ENCODE results near the gene DCBLD2. TPM values are rescaled to one million over a fixed set of nuclear protein-coding genes. Genes with fewer than 3 reads are reported as not detected.

DCBLD2 gene
- total and polyA plus RNA-seq, 2 donors (not counting 3 experiments of a cell fraction or from before 2014, with no cell fraction given): 28.7 to 77.3 TPM

GRCh38 chr3:98811048-98811447 is 90.4 kb downstream of the DCBLD2 start:
- H3K9me3 ChIP-seq (replicated peaks; ENCODE audit: control insufficient read depth, insufficient read depth, low read length): no peaks in the 10 kb centered on the region
- no peaks in the 10 kb centered on the region for H3K79me2 ChIP-seq (ENCODE audit: control insufficient read depth, insufficient read depth, low read length)
- POLR2A ChIA-PET: no interaction called here
- H4K20me1 ChIP-seq (replicated peaks; ENCODE audit: control insufficient read depth, extremely low read depth, insufficient read depth, low read length): no peaks in the 10 kb centered on the region
- dilution Hi-C loops (cut with MboI; ENCODE audit: extremely low pct_ligation_motif_present, low sequenced_read_pairs): loop anchor here (25.0 kb wide), 1 partner anchor 199 kb away; no protein-coding TSS in a partner anchor
- peaks cover 5 to 23% of the 10 kb centered on the region in 2 experiments for H3K36me3 ChIP-seq (ENCODE audit: control insufficient read depth in 2 of 2, extremely low read depth in 1 of 2, insufficient read depth in 2 of 2, low read length in 2 of 2)
- H3K27me3 ChIP-seq (ENCODE audit: control insufficient read depth in 2 of 2, insufficient read depth in 2 of 2, low read length in 2 of 2): no peaks in the 10 kb centered on the region
- no TSS peak for BruUV-seq (replicated peaks)
- TF ChIP-seq CTCF (IDR thresholded peaks at IDR 0.05; ENCODE audit: extremely low read depth in 1 of 2, insufficient read depth in 1 of 2, low read depth in 1 of 2, low read length in 2 of 2) (no peak), GATA2 (IDR thresholded peaks at IDR 0.05; ENCODE audit: insufficient read depth, insufficient read length, low read depth, low read length) (no peak), POLR2A (IDR thresholded peaks at IDR 0.05; ENCODE audit: low read depth, low read length) (no peak), EZH2 (IDR thresholded peaks at IDR 0.05; ENCODE audit: borderline replicate concordance, low read depth, low read length, severe bottlenecking) (no peak), FOS (IDR thresholded peaks at IDR 0.05; ENCODE audit: borderline replicate concordance, insufficient read depth, low read length) (no peak), POLR2AphosphoS5 (IDR thresholded peaks at IDR 0.05; ENCODE audit: insufficient read depth, low read depth, low read length) (no peak), MYC (IDR thresholded peaks at IDR 0.05; ENCODE audit: low read depth, low read length) (no peak), JUN (IDR thresholded peaks at IDR 0.05; ENCODE audit: borderline replicate concordance, insufficient read depth, insufficient read length, low read depth) (no peak)
- TF ChIP-seq, protein P1, sequence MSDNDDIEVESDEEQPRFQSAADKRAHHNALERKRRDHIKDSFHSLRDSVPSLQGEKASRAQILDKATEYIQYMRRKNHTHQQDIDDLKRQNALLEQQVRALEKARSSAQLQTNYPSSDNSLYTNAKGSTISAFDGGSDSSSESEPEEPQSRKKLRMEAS (IDR thresholded peaks at IDR 0.05; ENCODE audit: insufficient read depth, insufficient read length): no peak
- FAIRE-seq: no peak
- intact Hi-C loops (cut with micrococcal nuclease): no loop called here
- H3K9ac ChIP-seq (replicated peaks; ENCODE audit: extremely low read depth, insufficient read depth, low read length): no peak overlapping the region
- H2AFZ ChIP-seq (ENCODE audit: low read depth, low read length): no peak overlapping the region
- CTCF ChIA-PET: interaction anchor here (3.3 to 7.3 kb wide), 2 partner anchors 209 to 214 kb away, joined by 18 to 202 read pairs; no protein-coding TSS in a partner anchor
- H3K4me2 ChIP-seq (ENCODE audit: insufficient read depth, low read length): no peak overlapping the region
- H3K9me1 ChIP-seq (replicated peaks; ENCODE audit: control insufficient read depth, extremely low read depth, insufficient read depth, low read length): no peaks in the 10 kb centered on the region
- no peak overlapping the region for H3K4me3 ChIP-seq (replicated peaks in 1 of 3; ENCODE audit: insufficient read depth in 1 of 3, low read depth in 1 of 3, low read length in 3 of 3)
- DNase-seq (ENCODE audit: low read depth, low spot score): peak; percentile 51
- no peak overlapping the region for H3K27ac ChIP-seq (ENCODE audit: insufficient read depth, low read depth, low read length)
- H3K4me1 ChIP-seq (ENCODE audit: control insufficient read depth, extremely low read depth, insufficient read depth, low read length): peaks cover 11% of the 10 kb centered on the region
